Natural killer cell (primary cell): Measurements from ENCODE around the gene SERPINA10. TPM values are rescaled to one million over a fixed set of nuclear protein-coding genes. Genes with fewer than 3 reads are reported as not detected.

Experiments
- ATAC-seq, 3 donors: fragments of 150-1000 bp in 2 of 3; fragments of 200-7000 bp in 1 of 3; cut with Tn5 transposase; 1 replicate in 1 of 3; 2 replicates in 2 of 3; pipeline ENCODE4 v1.10.0; 2021; ENCODE audit warnings: mild to moderate bottlenecking in 2 of 3, moderate library complexity in 2 of 3
- DNase-seq, 2 donors: peaks; one replicate each; pipeline versions ENCODE4 v3.0.0 to v3.0.0-alpha.2; 2013 to 2021; ENCODE audit warnings: mixed read lengths in 1 of 2
- H3K27ac ChIP-seq: one replicate; pipeline ENCODE4 v1.5.1; 2013; ENCODE audit warnings: mild to moderate bottlenecking, low read length
- H3K27me3 ChIP-seq: one replicate; pipeline ENCODE4 v1.6.1; 2013; ENCODE audit warnings: low read length; ENCODE audit not compliant: control insufficient read depth, insufficient read depth
- H3K36me3 ChIP-seq: one replicate; pipeline ENCODE4 v1.6.1; 2013; ENCODE audit warnings: low read length; ENCODE audit not compliant: control insufficient read depth, insufficient read depth
- H3K4me1 ChIP-seq: one replicate; pipeline ENCODE4 v1.6.1; 2013; ENCODE audit warnings: low read length; ENCODE audit not compliant: control insufficient read depth, insufficient read depth
- H3K4me3 ChIP-seq: one replicate; pipeline ENCODE4 v1.5.1; 2013; ENCODE audit warnings: low read length
- H3K9me3 ChIP-seq: one replicate; pipeline ENCODE4 v1.6.1; 2013; ENCODE audit warnings: low read length; ENCODE audit not compliant: control insufficient read depth, insufficient read depth
- H3K27ac Mint-ChIP-seq, 2 donors: one replicate each; pipeline ENCODE4 v1.8.0; 2022; ENCODE audit warnings: mild to moderate bottlenecking in 2 of 2, mixed read lengths in 2 of 2, moderate library complexity in 1 of 2
- H3K27me3 Mint-ChIP-seq, 2 donors: one replicate each; pipeline ENCODE4 v1.8.0; 2022; ENCODE audit warnings: low read depth in 2 of 2, mixed read lengths in 2 of 2
- H3K36me3 Mint-ChIP-seq: one replicate; pipeline ENCODE4 v1.8.0; 2022; ENCODE audit warnings: mixed read lengths
- H3K4me1 Mint-ChIP-seq, 2 donors: one replicate each; pipeline ENCODE4 v1.8.0; 2022; ENCODE audit warnings: mixed read lengths in 2 of 2
- H3K4me3 Mint-ChIP-seq: one replicate; pipeline ENCODE4 v1.8.0; 2022; ENCODE audit warnings: mild to moderate bottlenecking, moderate library complexity, mixed read lengths
- H3K9me3 Mint-ChIP-seq, 2 donors: one replicate each; pipeline ENCODE4 v1.8.0; 2022; ENCODE audit warnings: mixed read lengths in 2 of 2
- CTCF ChIP-seq: fragments of 200-600 bp; IDR thresholded peaks from one replicate; pipeline ENCODE4 v1.8.0; 2022; ENCODE audit warnings: antibody characterized with exemption
- WGBS: methylation state at CpG from one replicate; pipeline ENCODE4 v1.1.7; 2013; ENCODE audit warnings: missing lambda C conversion rate; ENCODE audit not compliant: insufficient coverage; 5-methylcytosine and 5-hydroxymethylcytosine counted together
- intact Hi-C: fragments of 100-400 bp; cut with micrococcal nuclease; formaldehyde crosslinking; loops from one replicate; pipeline ENCODE4 v1.14.2; 2022
- total RNA-seq, 4 donors: library from RNA; stranded (reverse); fragments of 120-200 nt in 1 of 4; gene quantifications; one replicate each; pipeline versions ENCODE4 v1.2.3 to v1.2.4, GENCODE V29; 2013 to 2022

SERPINA10 gene
- total RNA-seq, 3 donors from 2014 or later (not counting 1 experiment from before 2014, with no cell fraction given) = not detected

- DNase-seq (no peak), ATAC-seq (no peak)
- no peak for TF ChIP-seq CTCF
- H3K36me3 Mint-ChIP-seq = no peaks in the 10 kb centered on the region
- intact Hi-C loops = no loop called here
- 61% methylated on average over 9 of the region's 9 CpGs for WGBS
- Histone ChIP-seq H3K36me3 (no peaks in the 10 kb centered on the region), H3K4me1 (no peaks in the 10 kb centered on the region), H3K9me3 (no peaks in the 10 kb centered on the region), H3K4me3 (no peak overlapping the region), H3K27ac (no peak overlapping the region), H3K27me3 (no peaks in the 10 kb centered on the region)
- peaks cover 0 to 5% of the 10 kb centered on the region in 2 donors for H3K27me3 Mint-ChIP-seq
- no peak overlapping the region for H3K4me3 Mint-ChIP-seq
- no peak overlapping the region for H3K27ac Mint-ChIP-seq
- no peaks in the 10 kb centered on the region for H3K9me3 Mint-ChIP-seq
- H3K4me1 Mint-ChIP-seq = no peaks in the 10 kb centered on the region
Observed at GRCh38 chr14:94295360-94296180, 2.5 kb upstream of the SERPINA10 start.

GRCh38 chr14:94293578-94293924, 483 bp upstream of the SERPINA10 start:
- no peak for TF ChIP-seq CTCF
- no CpG with 5 or more reads among the region's 3 CpGs for WGBS
- intact Hi-C loops = no loop called here

GRCh38 chr14:94292526-94292871, 569 bp downstream of the SERPINA10 start:
- 90% methylated on average over 3 of the region's 3 CpGs for WGBS
- no peak for TF ChIP-seq CTCF
- Histone ChIP-seq H3K27ac (no peak overlapping the region), H3K4me3 (no peak overlapping the region), H3K36me3 (no peaks in the 10 kb centered on the region), H3K4me1 (no peaks in the 10 kb centered on the region), H3K27me3 (no peaks in the 10 kb centered on the region), H3K9me3 (no peaks in the 10 kb centered on the region)
- H3K9me3 Mint-ChIP-seq = no peaks in the 10 kb centered on the region
- no peak overlapping the region for H3K4me3 Mint-ChIP-seq
- no peak for DNase-seq
- peaks cover 4 to 6% of the 10 kb centered on the region in 2 donors for H3K27me3 Mint-ChIP-seq
- H3K36me3 Mint-ChIP-seq = no peaks in the 10 kb centered on the region
- ATAC-seq = no peak
- H3K4me1 Mint-ChIP-seq = no peaks in the 10 kb centered on the region
- intact Hi-C loops = no loop called here
- H3K27ac Mint-ChIP-seq = no peak overlapping the region

More at GRCh38 chr14:94293578-94293924, 483 bp upstream of the SERPINA10 start:
- no peak for DNase-seq
- no peak for ATAC-seq
- Mint-ChIP-seq H3K4me1 (no peaks in the 10 kb centered on the region), H3K4me3 (no peak overlapping the region), H3K27ac (no peak overlapping the region), H3K9me3 (no peaks in the 10 kb centered on the region), H3K27me3 (peaks cover 0 to 2% of the 10 kb centered on the region in 2 donors), H3K36me3 (no peaks in the 10 kb centered on the region)
- Histone ChIP-seq H3K4me3 (no peak overlapping the region), H3K36me3 (no peaks in the 10 kb centered on the region), H3K9me3 (no peaks in the 10 kb centered on the region), H3K27me3 (no peaks in the 10 kb centered on the region), H3K27ac (no peak overlapping the region), H3K4me1 (no peaks in the 10 kb centered on the region)
